Epithelial cell of proximal tubule (primary cell): ENCODE results near the gene ADRM1. TPM values are rescaled to one million over a fixed set of nuclear protein-coding genes. Genes with fewer than 3 reads are reported as not detected.

Source experiments
- DNase-seq: peaks from one replicate; pipeline ENCODE4 v3.0.0-alpha.2; 2011; ENCODE audit warnings: low read depth
- H3K4me3 ChIP-seq: 2 replicates; pipeline ENCODE4 v1.5.1; 2011; ENCODE audit warnings: low read depth, mild to moderate bottlenecking, low read length
- CTCF ChIP-seq: conservative IDR thresholded peaks from 2 replicates; pipeline ENCODE4 v1.5.1; 2012; ENCODE audit warnings: low read depth, mild to moderate bottlenecking, low read length
- total RNA-seq: library from RNA; depleted of rRNA; stranded (reverse); fragments of >200 nt; gene quantifications from 2 replicates; pipeline ENCODE4 v1.2.3, GENCODE V29; 2015

ADRM1 gene
- total RNA-seq, 1 donor from 2014 or later: 227 TPM

DNA sequence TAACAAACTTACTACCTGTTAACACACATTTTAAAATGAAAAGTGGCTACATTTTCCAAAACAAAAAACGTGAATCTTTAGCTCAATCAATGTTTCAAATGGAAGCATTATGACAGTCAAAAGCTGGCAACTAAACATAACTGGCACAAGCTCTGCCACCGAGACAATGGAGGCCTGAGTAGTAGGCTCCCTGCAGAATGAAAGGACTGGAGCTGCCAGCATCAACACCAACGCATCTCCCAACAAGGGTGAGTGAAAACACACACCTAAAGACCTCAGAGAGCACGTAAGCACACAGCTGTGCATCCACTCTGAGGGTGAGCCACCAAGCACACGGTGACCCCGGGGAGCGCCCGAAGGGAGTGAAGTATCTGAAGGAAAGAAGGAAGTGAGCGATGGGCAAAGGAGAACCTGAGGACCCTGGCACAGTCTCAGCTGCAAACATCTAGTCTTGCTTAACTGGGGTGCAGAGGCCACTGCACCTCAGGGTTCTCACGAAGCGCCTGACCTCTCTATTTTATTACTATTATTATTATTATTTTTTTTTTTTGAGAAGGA, 1.6 kb upstream of the ADRM1 start:
- no peak overlapping the region for H3K4me3 ChIP-seq
- TF ChIP-seq CTCF: no peak
- DNase-seq: no peak

DNA sequence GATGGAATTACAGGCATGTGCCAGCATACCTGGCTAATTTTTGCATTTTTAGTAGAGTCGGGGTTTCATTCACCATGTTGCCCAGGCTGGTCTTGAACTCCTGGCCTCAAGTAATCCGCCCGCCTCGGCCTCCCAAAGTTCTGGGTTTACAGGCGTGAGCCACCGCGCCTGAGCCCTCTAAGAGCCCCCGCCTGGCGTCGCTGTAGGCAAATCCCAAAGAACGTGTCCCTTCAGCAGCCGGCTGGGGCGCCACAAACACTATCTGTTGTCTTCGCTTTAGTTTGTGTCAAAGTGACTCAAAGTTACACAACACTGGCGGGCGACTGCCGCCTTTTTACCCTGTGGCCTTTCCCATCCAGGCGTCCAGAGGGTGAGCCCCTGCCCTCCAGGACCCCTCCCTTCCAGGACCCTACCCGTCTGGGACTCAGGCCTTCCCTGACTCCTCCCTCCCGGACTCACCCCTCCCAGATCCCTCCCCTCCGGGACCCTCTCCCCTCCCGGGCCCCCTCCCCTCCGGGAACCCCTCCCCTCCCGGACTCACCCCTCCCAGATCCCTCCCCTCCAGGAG, 940 bp upstream of the ADRM1 start:
- TF ChIP-seq CTCF: peak; percentile 79
- DNase-seq: peak; percentile 56
- H3K4me3 ChIP-seq: peak overlapping the region; percentile 90

- no peak for DNase-seq
- TF ChIP-seq CTCF: no peak
- H3K4me3 ChIP-seq: peak overlapping the region; percentile 90
Measured at GRCh38 chr20:62303062-62303339, 204 bp downstream of the ADRM1 start.

DNA sequence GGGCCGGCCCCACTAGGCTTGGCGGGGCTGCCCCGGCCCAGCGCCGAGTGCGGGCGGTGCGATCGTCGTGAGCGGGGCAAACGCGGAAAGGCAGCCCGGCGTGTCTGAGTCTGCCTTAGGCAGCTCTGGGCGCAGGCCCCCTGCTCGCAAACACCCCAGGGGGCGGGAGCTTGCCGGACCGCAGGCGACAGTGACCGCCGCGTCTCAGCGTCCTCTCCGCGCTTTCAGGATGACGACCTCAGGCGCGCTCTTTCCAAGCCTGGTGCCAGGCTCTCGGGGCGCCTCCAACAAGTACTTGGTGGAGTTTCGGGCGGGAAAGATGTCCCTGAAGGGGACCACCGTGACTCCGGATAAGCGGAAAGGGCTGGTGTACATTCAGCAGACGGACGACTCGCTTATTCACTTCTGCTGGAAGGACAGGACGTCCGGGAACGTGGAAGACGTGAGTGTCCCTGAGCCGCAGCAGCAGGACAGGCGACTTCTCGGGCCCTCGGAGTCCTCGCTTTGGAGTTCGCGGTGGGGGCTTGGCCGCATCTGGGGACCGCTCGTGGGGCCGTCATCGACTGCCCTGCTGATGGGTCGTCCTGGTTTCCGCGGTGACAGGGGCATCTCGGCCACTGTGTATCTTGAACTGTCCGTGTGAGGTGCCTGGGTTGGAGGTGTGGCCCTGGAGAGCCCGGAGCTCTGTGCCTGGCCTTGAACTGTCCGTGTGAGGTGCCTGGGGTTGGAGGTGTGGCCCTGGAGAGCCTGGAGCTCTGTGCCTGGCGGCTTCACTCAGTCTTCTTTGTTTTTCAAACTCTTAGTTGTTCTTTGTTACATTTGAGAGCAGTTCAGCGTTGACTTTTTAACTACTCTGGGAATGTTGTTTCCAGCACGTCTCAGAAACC, 786 bp downstream of the ADRM1 start:
- no peak for DNase-seq

DNA sequence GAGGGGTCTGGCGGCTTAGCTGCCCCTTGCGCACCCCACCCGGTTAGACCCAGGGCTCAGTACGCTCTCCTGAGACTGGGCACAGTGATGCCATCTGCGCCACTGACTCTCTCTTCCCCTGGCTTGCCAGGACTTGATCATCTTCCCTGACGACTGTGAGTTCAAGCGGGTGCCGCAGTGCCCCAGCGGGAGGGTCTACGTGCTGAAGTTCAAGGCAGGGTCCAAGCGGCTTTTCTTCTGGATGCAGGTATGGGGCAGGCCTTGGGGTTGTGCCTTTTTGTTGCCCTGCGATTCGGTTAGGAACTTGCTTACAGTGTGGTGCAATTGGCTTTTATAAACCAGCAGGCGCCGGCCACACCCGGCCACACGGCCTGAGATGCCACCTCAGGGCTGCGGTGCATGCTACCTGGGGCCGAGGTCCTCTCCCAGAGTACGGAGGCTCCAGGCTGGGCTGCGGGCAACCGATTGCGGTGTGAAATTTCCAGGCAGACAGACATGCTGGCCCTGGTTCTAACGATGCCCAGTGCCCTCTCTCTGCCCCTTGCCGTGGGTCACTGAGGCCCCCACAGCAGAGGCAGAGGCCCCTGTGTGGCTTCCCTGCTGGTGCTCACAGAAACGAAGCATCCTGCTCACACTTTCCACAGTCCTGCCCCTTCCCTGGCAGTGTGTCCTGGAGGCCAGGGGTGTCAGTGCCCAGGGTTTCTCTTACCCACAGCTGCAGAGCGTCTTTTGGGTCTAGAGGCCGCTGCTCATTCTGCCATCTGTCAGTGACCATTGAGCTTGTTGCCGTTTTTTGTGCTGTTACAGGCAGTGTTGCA, 1.7 kb downstream of the ADRM1 start:
- no peak for DNase-seq
- no peak for TF ChIP-seq CTCF
- H3K4me3 ChIP-seq: peak overlapping the region; percentile 90

More for the DNA sequence above, 786 bp downstream of the ADRM1 start:
- H3K4me3 ChIP-seq: peak overlapping the region; percentile 90
- TF ChIP-seq CTCF: no peak

- DNase-seq: no peak
- peak overlapping the region; percentile 90 for H3K4me3 ChIP-seq
- no peak for TF ChIP-seq CTCF
Measured at GRCh38 chr20:62305149-62305764, 2.5 kb downstream of the ADRM1 start.
